AG08396 (cell line): ENCODE results near the gene PACRG.

Experiments
- DNase-seq: peaks from one replicate; pipeline ENCODE4 v3.0.0; 2012; ENCODE audit warnings: low spot score, mixed read lengths

Gene PACRG

GRCh38 chr6:162864911-162865310 lies 137.1 kb downstream of the PACRG start:
- DNase-seq, result no peak

- DNase-seq, result no peak
Measured at GRCh38 chr6:162866656-162867055, 138.9 kb downstream of the PACRG start.

- no peak for DNase-seq
Measured at GRCh38 chr6:162868397-162868796, 140.6 kb downstream of the PACRG start.

- no peak for DNase-seq
Measured at GRCh38 chr6:162871966-162872365, 144.2 kb downstream of the PACRG start.

GRCh38 chr6:162873537-162873936 lies 145.8 kb downstream of the PACRG start:
- DNase-seq, result no peak

GRCh38 chr6:162875070-162875469 lies 147.3 kb downstream of the PACRG start:
- DNase-seq, result no peak

- DNase-seq, result no peak
Measured at GRCh38 chr6:162882801-162883481, 155.2 kb downstream of the PACRG start.

GRCh38 chr6:162887981-162888689 lies 160.4 kb downstream of the PACRG start:
- DNase-seq, result no peak

GRCh38 chr6:162889303-162889702 lies 161.5 kb downstream of the PACRG start:
- DNase-seq, result no peak

GRCh38 chr6:162898011-162898410 lies 170.2 kb downstream of the PACRG start:
- DNase-seq, result no peak

GRCh38 chr6:162899148-162899547 lies 171.4 kb downstream of the PACRG start:
- no peak for DNase-seq

GRCh38 chr6:162900503-162900902 lies 172.7 kb downstream of the PACRG start:
- no peak for DNase-seq

GRCh38 chr6:162904069-162904663 lies 176.4 kb downstream of the PACRG start:
- no peak for DNase-seq

- no peak for DNase-seq
Measured at GRCh38 chr6:162906479-162906878, 178.7 kb downstream of the PACRG start.

- DNase-seq, result no peak
Measured at GRCh38 chr6:162907876-162908481, 180.2 kb downstream of the PACRG start.

- DNase-seq, result no peak
Measured at GRCh38 chr6:162913206-162913605, 185.4 kb downstream of the PACRG start.

GRCh38 chr6:162917506-162917905 lies 189.7 kb downstream of the PACRG start:
- DNase-seq, result no peak

GRCh38 chr6:162921062-162921461 lies 193.3 kb downstream of the PACRG start:
- no peak for DNase-seq

GRCh38 chr6:162921510-162922040 lies 193.8 kb downstream of the PACRG start:
- no peak for DNase-seq

- no peak for DNase-seq
Measured at GRCh38 chr6:162922563-162923166, 194.9 kb downstream of the PACRG start.

GRCh38 chr6:162934844-162935243 lies 207.1 kb downstream of the PACRG start:
- no peak for DNase-seq

- no peak for DNase-seq
Measured at GRCh38 chr6:162940426-162940825, 212.7 kb downstream of the PACRG start.
